ENCODE measurements around the gene NR3C2.

Gene NR3C2

GRCh38 chr4:148182230-148182911, 259.8 kb downstream of the NR3C2 start:
- no peaks in the 10 kb centered on the region for H3K9me2 ChIP-seq (ENCODE audit: low read depth, low read length)
- no peaks in the 10 kb centered on the region for H3K36me3 ChIP-seq (ENCODE audit: insufficient read depth, low read length)
- H3K9ac ChIP-seq (ENCODE audit: low read length): no peak overlapping the region
- H3K27me3 ChIP-seq (ENCODE audit: insufficient read depth, low read length): no peaks in the 10 kb centered on the region
- no peaks in the 10 kb centered on the region for H3K79me2 ChIP-seq (ENCODE audit: insufficient read depth, low read length)
- H3K4me1 ChIP-seq (ENCODE audit: insufficient read depth, low read length, severe bottlenecking): peaks cover 24% of the 10 kb centered on the region
- no peak overlapping the region for H3K4me3 ChIP-seq (ENCODE audit: low read depth, low read length, poor library complexity, severe bottlenecking)
- H3K27ac ChIP-seq (ENCODE audit: low read depth, low read length, poor library complexity, severe bottlenecking): no peak overlapping the region
- no peaks in the 10 kb centered on the region for H4K20me1 ChIP-seq (ENCODE audit: insufficient read depth, low read length)
- no peak overlapping the region for H2AFZ ChIP-seq (ENCODE audit: low read length)
- H3K4me2 ChIP-seq (ENCODE audit: low read length): no peak overlapping the region
- no peaks in the 10 kb centered on the region for H3F3A ChIP-seq (ENCODE audit: insufficient read depth, low read length)
- TF ChIP-seq CTCF (IDR thresholded peaks at IDR 0.05; ENCODE audit: low read length) (no peak), EZH2 (IDR thresholded peaks at IDR 0.05; ENCODE audit: borderline replicate concordance, low read length) (no peak)
- H3K9me3 ChIP-seq (ENCODE audit: low read length): no peaks in the 10 kb centered on the region

DNA sequence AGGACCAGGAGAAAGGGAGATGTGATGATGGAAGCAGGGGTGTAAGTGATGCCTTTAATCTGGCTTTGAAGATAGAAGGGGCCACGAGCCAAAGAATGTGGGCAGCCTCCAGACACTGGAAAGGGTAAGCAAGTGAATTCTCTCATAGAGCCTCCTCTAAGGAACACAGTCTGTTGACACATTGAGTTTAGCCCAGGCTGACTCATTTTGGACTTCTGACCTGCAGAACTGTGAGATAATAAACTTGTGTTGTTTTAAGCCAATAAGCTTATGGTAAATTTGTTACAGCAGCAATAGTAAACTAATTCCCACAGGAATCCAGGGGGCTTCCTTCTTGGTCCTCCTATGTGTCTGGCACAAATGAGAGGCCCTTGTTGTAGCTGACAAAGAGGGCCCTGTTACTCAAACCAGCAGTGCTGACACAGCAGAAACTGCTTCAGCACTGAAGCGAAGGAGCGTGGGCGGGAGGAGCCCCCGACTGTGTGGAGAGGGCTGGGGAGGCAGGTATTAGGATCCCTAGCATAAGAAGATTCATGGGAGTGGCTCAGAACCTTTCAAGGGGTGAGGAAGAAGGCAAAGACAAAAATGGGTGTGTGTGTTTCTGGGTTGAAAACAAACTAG, 268.7 kb downstream of the NR3C2 start:
- H3K9me3 ChIP-seq (ENCODE audit: low read length): no peaks in the 10 kb centered on the region
- no peaks in the 10 kb centered on the region for H4K20me1 ChIP-seq (ENCODE audit: insufficient read depth, low read length)
- H3K27me3 ChIP-seq (ENCODE audit: insufficient read depth, low read length): no peaks in the 10 kb centered on the region
- no peak overlapping the region for H3K27ac ChIP-seq (ENCODE audit: low read depth, low read length, poor library complexity, severe bottlenecking)
- H2AFZ ChIP-seq (ENCODE audit: low read length): no peak overlapping the region
- H3F3A ChIP-seq (ENCODE audit: insufficient read depth, low read length): no peaks in the 10 kb centered on the region
- H3K9ac ChIP-seq (ENCODE audit: low read length): no peak overlapping the region
- no peak overlapping the region for H3K4me3 ChIP-seq (ENCODE audit: low read depth, low read length, poor library complexity, severe bottlenecking)
- TF ChIP-seq EZH2 (IDR thresholded peaks at IDR 0.05; ENCODE audit: borderline replicate concordance, low read length): no peak
- H3K79me2 ChIP-seq (ENCODE audit: insufficient read depth, low read length): no peaks in the 10 kb centered on the region
- no peaks in the 10 kb centered on the region for H3K9me2 ChIP-seq (ENCODE audit: low read depth, low read length)
- H3K36me3 ChIP-seq (ENCODE audit: insufficient read depth, low read length): no peaks in the 10 kb centered on the region; the same call in 1 of the 2 replicates
- H3K4me1 ChIP-seq (ENCODE audit: insufficient read depth, low read length, severe bottlenecking): peaks cover 12% of the 10 kb centered on the region
- no peak overlapping the region for H3K4me2 ChIP-seq (ENCODE audit: low read length)

GRCh38 chr4:148171596-148171995, 270.6 kb downstream of the NR3C2 start:
- TF ChIP-seq CTCF (IDR thresholded peaks at IDR 0.05; ENCODE audit: low read length) (no peak), EZH2 (IDR thresholded peaks at IDR 0.05; ENCODE audit: borderline replicate concordance, low read length) (no peak)
- no peak overlapping the region for H3K27ac ChIP-seq (ENCODE audit: low read depth, low read length, poor library complexity, severe bottlenecking)
- H3K9ac ChIP-seq (ENCODE audit: low read length): no peak overlapping the region
- H3K4me2 ChIP-seq (ENCODE audit: low read length): no peak overlapping the region
- no peaks in the 10 kb centered on the region for H3K9me2 ChIP-seq (ENCODE audit: low read depth, low read length)
- no peak overlapping the region for H2AFZ ChIP-seq (ENCODE audit: low read length)
- H3K36me3 ChIP-seq (ENCODE audit: insufficient read depth, low read length): no peaks in the 10 kb centered on the region; the same call in 1 of the 2 replicates
- no peaks in the 10 kb centered on the region for H3K9me3 ChIP-seq (ENCODE audit: low read length)
- no peaks in the 10 kb centered on the region for H3F3A ChIP-seq (ENCODE audit: insufficient read depth, low read length)
- peaks cover 13% of the 10 kb centered on the region for H3K4me1 ChIP-seq (ENCODE audit: insufficient read depth, low read length, severe bottlenecking)
- no peaks in the 10 kb centered on the region for H3K79me2 ChIP-seq (ENCODE audit: insufficient read depth, low read length)
- no peaks in the 10 kb centered on the region for H4K20me1 ChIP-seq (ENCODE audit: insufficient read depth, low read length)
- H3K27me3 ChIP-seq (ENCODE audit: insufficient read depth, low read length): no peaks in the 10 kb centered on the region
- H3K4me3 ChIP-seq (ENCODE audit: low read depth, low read length, poor library complexity, severe bottlenecking): no peak overlapping the region

Measured in OCI-LY1 (cell line).